HepG2 (cell line): ENCODE results near the gene IL17A. TPM values are rescaled to one million over a fixed set of nuclear protein-coding genes. Genes with fewer than 3 reads are reported as not detected.

ENCODE experiments used
- ATAC-seq: fragments of 200-7000 bp; cut with Tn5 transposase; 3 replicates; pipeline ENCODE4 v1.9.1; 2020; ENCODE audit warnings: mild to moderate bottlenecking, moderate library complexity
- BruUV-seq: library from RNA; stranded (reverse); fragments of 400-500 nt; replicated peaks from 2 replicates; lab custom pipeline; 2021; lab: Mats Ljungman, UMichigan
- CTCF ChIA-PET: fragments of 300-600 bp; formaldehyde crosslinking; extraction: SDS; loops from one replicate; lab custom pipeline; 2021; ENCODE audit warnings: low total read pairs, inconsistent platforms, low intra/inter-chr PET ratio; lab: Yijun Ruan, JAX
- POLR2A ChIA-PET: fragments of 350-600 bp; sonication (Branson Sonifier 250); formaldehyde crosslinking; loops from one replicate; lab custom pipeline; 2020; ENCODE audit warnings: antibody characterized with exemption, inconsistent platforms; lab: Yijun Ruan, JAX
- DNase-seq: peaks from one replicate; pipeline ENCODE4 v3.0.0-alpha.2; 2015; ENCODE audit warnings: low spot score
- FAIRE-seq: peaks from 3 replicates; lab custom pipeline; 2011; peaks lifted over from hg19 to GRCh38; lab: Jason Lieb, UNC
- H2AFZ ChIP-seq: one replicate; pipeline ENCODE4 v1.6.1; 2011; ENCODE audit warnings: low read length, inconsistent platforms
- H3K27ac ChIP-seq: fragments of 300-600 bp; 3 replicates; pipeline ENCODE4 v1.8.0; 2011; ENCODE audit warnings: mixed run types, mild to moderate bottlenecking, mixed read lengths, low read length, inconsistent platforms; ENCODE audit not compliant: insufficient read depth; ENCODE audit errors: extremely low read length
- H3K27me3 ChIP-seq, 2 experiments: fragments of 200-600 bp in 1 of 2; 2 replicates in 1 of 2; 3 replicates in 1 of 2; pipeline versions ENCODE4 v1.6.0 to v1.8.0; 2011; ENCODE audit warnings: low read length in 2 of 2, mild to moderate bottlenecking in 2 of 2, moderate library complexity in 2 of 2, inconsistent platforms in 1 of 2; ENCODE audit not compliant: insufficient read depth in 2 of 2, control insufficient read depth in 1 of 2
- H3K36me3 ChIP-seq, 2 experiments: fragments of 200-600 bp in 1 of 2; replicated peaks in 1 of 2; 2 replicates in 1 of 2; 3 replicates in 1 of 2; pipeline versions ENCODE4 v1.5.1 to v1.8.0; 2011; ENCODE audit warnings: low read length in 2 of 2, inconsistent platforms in 1 of 2; ENCODE audit not compliant: insufficient read depth in 2 of 2, control insufficient read depth in 1 of 2
- H3K4me1 ChIP-seq: 2 replicates; pipeline ENCODE4 v1.5.1; 2012; ENCODE audit warnings: low read length, inconsistent platforms; ENCODE audit not compliant: insufficient read depth
- H3K4me2 ChIP-seq: 2 replicates; pipeline ENCODE4 v1.6.0; 2011; ENCODE audit warnings: low read depth, low read length, inconsistent platforms
- H3K4me3 ChIP-seq, 3 experiments: fragments of 200-600 bp in 1 of 3; sonication (generic), shearing (Covaris generic) in 1 of 3; replicated peaks in 1 of 3; 2 replicates each; pipeline ENCODE4 v1.5.1; 2011 to 2016; ENCODE audit warnings: low read length in 3 of 3, inconsistent platforms in 2 of 3, low read depth in 2 of 3, mild to moderate bottlenecking in 2 of 3, control low read depth in 1 of 3, mixed read lengths in 1 of 3; ENCODE audit not compliant: insufficient read depth in 1 of 3
- H3K79me2 ChIP-seq: one replicate; pipeline ENCODE4 v1.6.1; 2011; ENCODE audit warnings: low read length, inconsistent platforms; ENCODE audit not compliant: insufficient read depth
- H3K9ac ChIP-seq: 2 replicates; pipeline ENCODE4 v1.6.0; 2011; ENCODE audit warnings: mild to moderate bottlenecking, low read depth, low read length, inconsistent platforms; ENCODE audit not compliant: insufficient read depth
- H3K9me3 ChIP-seq: 2 replicates; pipeline ENCODE4 v1.5.1; 2012; ENCODE audit warnings: mild to moderate bottlenecking, low read length
- H4K20me1 ChIP-seq: 2 replicates; pipeline ENCODE4 v1.6.0; 2011; ENCODE audit warnings: inconsistent platforms, mild to moderate bottlenecking, low read length, moderate library complexity; ENCODE audit not compliant: insufficient read depth
- BCL6 ChIP-seq: IDR thresholded peaks from 2 replicates; pipeline ENCODE4 v1.6.1; 2016; ENCODE audit warnings: missing genetic modification reagents, missing compliant biosample characterization
- CREB3 ChIP-seq: sonication (generic); formaldehyde crosslinking; IDR thresholded peaks from 2 replicates; pipeline ENCODE4 v1.5.0; 2020; ENCODE audit warnings: missing genetic modification reagents
- HNF4A ChIP-seq: sonication (generic); formaldehyde crosslinking; IDR thresholded peaks from 2 replicates; pipeline ENCODE4 v1.4.0; 2020; ENCODE audit warnings: missing genetic modification reagents
- MIER3 ChIP-seq: IDR thresholded peaks from 2 replicates; pipeline ENCODE4 v1.6.1; 2016; ENCODE audit warnings: missing compliant biosample characterization, borderline replicate concordance
- NR3C1 ChIP-seq: sonication (generic); formaldehyde crosslinking; IDR thresholded peaks from 2 replicates; pipeline ENCODE4 v1.4.0; 2020; ENCODE audit warnings: missing genetic modification reagents
- RARA ChIP-seq: IDR thresholded peaks from 2 replicates; pipeline ENCODE4 v1.6.1; 2016; ENCODE audit warnings: missing genetic modification reagents, missing compliant biosample characterization
- SKI ChIP-seq: fragments of 450-650 bp; IDR thresholded peaks from one replicate; pipeline ENCODE4 v1.6.1; 2018; ENCODE audit warnings: mild to moderate bottlenecking; ENCODE audit not compliant: partially characterized antibody
- SMAD1 ChIP-seq: sonication (generic); formaldehyde crosslinking; IDR thresholded peaks from 2 replicates; pipeline ENCODE4 v1.4.0; 2020; ENCODE audit warnings: missing genetic modification reagents, low read depth, mild to moderate bottlenecking, borderline replicate concordance
- TBP ChIP-seq: sonication (generic); formaldehyde crosslinking; IDR thresholded peaks from 2 replicates; pipeline ENCODE4 v1.5.0; 2020; ENCODE audit warnings: missing genetic modification reagents
- ZNF296 ChIP-seq: sonication (generic); formaldehyde crosslinking; conservative IDR thresholded peaks from 2 replicates; pipeline ENCODE4 v1.5.0; 2020; ENCODE audit warnings: mild to moderate bottlenecking, missing genetic modification reagents
- ZNF512B ChIP-seq: sonication (generic); formaldehyde crosslinking; IDR thresholded peaks from 2 replicates; pipeline ENCODE4 v1.5.1; 2020; ENCODE audit warnings: missing genetic modification reagents, mild to moderate bottlenecking, borderline replicate concordance
- ZNF644 ChIP-seq: IDR thresholded peaks from 2 replicates; pipeline ENCODE4 v1.6.1; 2016; ENCODE audit warnings: low read depth
- WGBS: methylation state at CpG from one replicate; pipeline ENCODE4 v1.1.6; 2017; ENCODE audit warnings: low lambda C conversion rate; 5-methylcytosine and 5-hydroxymethylcytosine counted together
- in situ Hi-C: cut with HindIII; loops from 2 replicates; pipeline ENCODE4 v1.10.0; 2017; ENCODE audit warnings: low pct_unique_long_range_greater_than_20kb; ENCODE audit not compliant: extremely low pct_ligation_motif_present
- intact Hi-C: fragments of 100-400 bp; cut with micrococcal nuclease; formaldehyde crosslinking; loops from one replicate; pipeline ENCODE4 v1.10.0; 2022; ENCODE audit not compliant: unreplicated experiment
- polyA plus RNA-seq, 8 experiments: library from polyadenylated mRNA; depleted of rRNA in 3 of 8; stranded (reverse) in 7 of 8; unstranded in 1 of 8; fragments of >200 nt; fragmentation: Illumina TruSeq in 4 of 8; extraction: Trizol in 4 of 8; gene quantifications; 2 replicates each; pipeline versions ENCODE4 v1.2.1 to v1.2.3, GENCODE V29; 2011 to 2016; ENCODE audit warnings: low read depth in 4 of 8, missing spikeins in 1 of 8, mixed read lengths in 1 of 8; ENCODE audit not compliant: insufficient read depth in 1 of 8
- total RNA-seq, 5 experiments: library from RNA; depleted of rRNA; stranded (reverse); fragments of >200 nt; fragmentation: Illumina TruSeq; extraction: Trizol; gene quantifications; 2 replicates each; pipeline ENCODE4 v1.2.3, GENCODE V29; 2016; ENCODE audit warnings: low read depth in 1 of 5

IL17A gene
- total and polyA plus RNA-seq, 2 of the 13 experiments (the other 11 are each of a cell fraction or from before 2014, with no cell fraction given), result not detected

- BruUV-seq, result no TSS peak
- ChIA-PET CTCF (no interaction called here), POLR2A (no interaction called here)
- DNase-seq (peak; percentile 28), ATAC-seq (peak; percentile 58), FAIRE-seq (peak; percentile 42)
- Histone ChIP-seq H3K9ac (no peak overlapping the region), H3K4me3 (no peak overlapping the region), H4K20me1 (no peaks in the 10 kb centered on the region), H3K36me3 (no peaks in the 10 kb centered on the region), H3K4me1 (peaks cover 8% of the 10 kb centered on the region), H3K4me2 (no peak overlapping the region), H3K27me3 (peaks cover 1 to 15% of the 10 kb centered on the region in 2 experiments; a peak in 3 of 5 replicates), H3K79me2 (no peaks in the 10 kb centered on the region), H2AFZ (no peak overlapping the region), H3K9me3 (no peaks in the 10 kb centered on the region), H3K27ac (no peak overlapping the region)
- no peak for TF ChIP-seq TBP
- TF ChIP-seq ZNF512B (CRISPR knock-in tag), result no peak
- peak; percentile 92 for TF ChIP-seq BCL6 (CRISPR knock-in tag)
- 0 out of 2 replicates have a peak, but pooled peaks have one; percentile 23 for TF ChIP-seq ZNF644 (CRISPR knock-in tag)
- TF ChIP-seq NR3C1 (CRISPR knock-in tag), result no peak
- TF ChIP-seq SKI, result peak; percentile 58
- TF ChIP-seq SMAD1 (CRISPR knock-in tag), result no peak
- TF ChIP-seq HNF4A (CRISPR knock-in tag), result peak; percentile 66
- TF ChIP-seq CREB3 (CRISPR knock-in tag), result no peak
- peak; percentile 24; the same call in 1 of the 2 replicates for TF ChIP-seq RARA (CRISPR knock-in tag)
- no peak for TF ChIP-seq ZNF296 (CRISPR knock-in tag)
- TF ChIP-seq MIER3 (CRISPR knock-in tag), result no peak
- intact Hi-C loops (no loop called here), in situ Hi-C loops (no loop called here)
- 9% methylated on average over 3 of the region's 3 CpGs for WGBS
Observed at GRCh38 chr6:52191824-52192223, 5.6 kb downstream of the IL17A start.
